ENCODE results near the gene MYRFL. TPM values are rescaled to one million over a fixed set of nuclear protein-coding genes. Genes with fewer than 3 reads are reported as not detected.

The MYRFL gene
- total RNA-seq, 2 donors from 2014 or later: not detected

GRCh38 chr12:69927164-69927563, 102.1 kb downstream of the MYRFL start:
- H3K27ac ChIP-seq: no peak overlapping the region
- no peak overlapping the region for H3K4me3 ChIP-seq
- no peaks in the 10 kb centered on the region for H3K4me1 ChIP-seq
- TF ChIP-seq, protein P1, sequence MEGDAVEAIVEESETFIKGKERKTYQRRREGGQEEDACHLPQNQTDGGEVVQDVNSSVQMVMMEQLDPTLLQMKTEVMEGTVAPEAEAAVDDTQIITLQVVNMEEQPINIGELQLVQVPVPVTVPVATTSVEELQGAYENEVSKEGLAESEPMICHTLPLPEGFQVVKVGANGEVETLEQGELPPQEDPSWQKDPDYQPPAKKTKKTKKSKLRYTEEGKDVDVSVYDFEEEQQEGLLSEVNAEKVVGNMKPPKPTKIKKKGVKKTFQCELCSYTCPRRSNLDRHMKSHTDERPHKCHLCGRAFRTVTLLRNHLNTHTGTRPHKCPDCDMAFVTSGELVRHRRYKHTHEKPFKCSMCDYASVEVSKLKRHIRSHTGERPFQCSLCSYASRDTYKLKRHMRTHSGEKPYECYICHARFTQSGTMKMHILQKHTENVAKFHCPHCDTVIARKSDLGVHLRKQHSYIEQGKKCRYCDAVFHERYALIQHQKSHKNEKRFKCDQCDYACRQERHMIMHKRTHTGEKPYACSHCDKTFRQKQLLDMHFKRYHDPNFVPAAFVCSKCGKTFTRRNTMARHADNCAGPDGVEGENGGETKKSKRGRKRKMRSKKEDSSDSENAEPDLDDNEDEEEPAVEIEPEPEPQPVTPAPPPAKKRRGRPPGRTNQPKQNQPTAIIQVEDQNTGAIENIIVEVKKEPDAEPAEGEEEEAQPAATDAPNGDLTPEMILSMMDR (IDR thresholded peaks at IDR 0.05): no peak
- H3K27me3 ChIP-seq: no peaks in the 10 kb centered on the region
- no peaks in the 10 kb centered on the region for H3K9me3 ChIP-seq
- no peaks in the 10 kb centered on the region for H3K36me3 ChIP-seq
- no peak for DNase-seq (ENCODE audit: low spot score)

DNA sequence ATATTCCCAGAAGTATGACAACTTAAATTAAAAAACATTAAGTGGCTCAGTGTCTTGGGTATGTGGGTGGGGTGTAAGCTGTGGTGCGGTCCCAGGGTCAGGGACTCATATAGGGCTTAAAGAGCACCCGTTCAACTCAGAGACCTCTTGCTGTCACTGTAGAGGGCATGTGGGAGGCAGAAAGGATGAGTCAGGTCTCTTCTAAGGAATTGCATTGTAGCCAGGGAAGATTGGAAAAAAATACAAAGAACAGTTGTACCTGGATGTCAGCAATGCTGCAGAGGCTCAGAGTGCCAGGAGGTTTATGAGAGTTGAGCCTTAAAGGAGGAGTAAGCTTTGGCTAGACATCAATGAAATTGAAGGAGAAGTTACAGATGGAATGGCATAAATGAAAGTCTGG, 104.1 kb downstream of the MYRFL start:
- no peak overlapping the region for H3K4me3 ChIP-seq
- H3K4me1 ChIP-seq: no peaks in the 10 kb centered on the region
- DNase-seq (ENCODE audit: low spot score): no peak
- H3K27ac ChIP-seq: no peak overlapping the region
- no peaks in the 10 kb centered on the region for H3K36me3 ChIP-seq
- no peaks in the 10 kb centered on the region for H3K27me3 ChIP-seq
- TF ChIP-seq, protein P1 (IDR thresholded peaks at IDR 0.05): no peak
- H3K9me3 ChIP-seq: no peaks in the 10 kb centered on the region

GRCh38 chr12:69929531-69929930, 104.5 kb downstream of the MYRFL start:
- TF ChIP-seq, protein P1 (IDR thresholded peaks at IDR 0.05): no peak

GRCh38 chr12:69931569-69931968, 106.5 kb downstream of the MYRFL start:
- Histone ChIP-seq H3K4me1 (no peaks in the 10 kb centered on the region), H3K36me3 (no peaks in the 10 kb centered on the region), H3K4me3 (no peak overlapping the region), H3K27ac (no peak overlapping the region), H3K27me3 (no peaks in the 10 kb centered on the region), H3K9me3 (no peaks in the 10 kb centered on the region)
- TF ChIP-seq, protein P1 (IDR thresholded peaks at IDR 0.05): no peak
- DNase-seq (ENCODE audit: low spot score): no peak

More at GRCh38 chr12:69929531-69929930, 104.5 kb downstream of the MYRFL start:
- Histone ChIP-seq H3K36me3 (no peaks in the 10 kb centered on the region), H3K4me1 (no peaks in the 10 kb centered on the region), H3K4me3 (no peak overlapping the region), H3K9me3 (no peaks in the 10 kb centered on the region), H3K27me3 (no peaks in the 10 kb centered on the region), H3K27ac (no peak overlapping the region)
- DNase-seq (ENCODE audit: low spot score): no peak

DNA sequence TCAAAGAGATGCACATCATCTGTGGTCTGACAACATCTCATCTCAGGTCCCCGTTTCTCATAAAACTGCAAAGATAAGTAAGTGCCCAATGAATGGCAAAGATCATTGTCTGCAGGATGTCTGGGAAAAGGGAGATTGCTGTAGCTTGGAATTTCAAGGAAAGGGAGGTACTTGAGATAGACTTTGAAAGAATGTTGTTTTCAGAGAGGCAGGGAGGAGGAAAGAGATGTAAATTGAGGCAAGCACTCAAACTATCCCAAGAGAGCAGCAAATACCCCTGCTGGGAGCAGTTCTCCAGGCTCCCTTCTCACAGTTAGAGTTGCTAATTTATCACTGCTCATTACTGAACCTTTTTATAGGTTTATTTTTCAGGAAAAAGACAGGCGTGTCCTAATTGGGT, 107.1 kb downstream of the MYRFL start:
- no peaks in the 10 kb centered on the region for H3K9me3 ChIP-seq
- TF ChIP-seq, protein P1 (IDR thresholded peaks at IDR 0.05): no peak
- H3K4me3 ChIP-seq: no peak overlapping the region
- H3K4me1 ChIP-seq: no peaks in the 10 kb centered on the region
- H3K27ac ChIP-seq: no peak overlapping the region
- H3K27me3 ChIP-seq: no peaks in the 10 kb centered on the region
- DNase-seq (ENCODE audit: low spot score): no peak
- no peaks in the 10 kb centered on the region for H3K36me3 ChIP-seq
